IMR-90 (cell line): Measurements from ENCODE around the gene SLC9A9. TPM values are rescaled to one million over a fixed set of nuclear protein-coding genes. Genes with fewer than 3 reads are reported as not detected.

Experiments
- CHD1 ChIP-seq: IDR thresholded peaks from 2 replicates; pipeline ENCODE4 v1.6.1; 2012; ENCODE audit warnings: low read depth, low read length, improper control_type of control experiment
- ELK1 ChIP-seq: fragments of 150-350 bp; IDR thresholded peaks from 2 replicates; pipeline ENCODE4 v1.6.1; 2016; ENCODE audit warnings: low read depth, mild to moderate bottlenecking, low read length, moderate library complexity, borderline replicate concordance
- FOS ChIP-seq: fragments of 150-350 bp; IDR thresholded peaks from 2 replicates; pipeline ENCODE4 v1.6.1; 2016; ENCODE audit warnings: low read depth, low read length
- SMC3 ChIP-seq: fragments of 150-350 bp; IDR thresholded peaks from 2 replicates; pipeline ENCODE4 v1.6.1; 2016; ENCODE audit warnings: low read depth, mild to moderate bottlenecking, antibody characterized with exemption, low read length, moderate library complexity
- polyA plus RNA-seq, 3 experiments: library from polyadenylated mRNA; depleted of rRNA; stranded (reverse); fragments of >200 nt; gene quantifications; 2 replicates each; pipeline ENCODE4 v1.2.3, GENCODE V29; 2012; ENCODE audit warnings: low replicate concordance in 1 of 3
- total RNA-seq: library from RNA; depleted of rRNA; stranded (reverse); fragments of >200 nt; gene quantifications from 2 replicates; pipeline ENCODE4 v1.2.3, GENCODE V29; 2012

Gene SLC9A9
- total and polyA plus RNA-seq, 2 of the 4 experiments (the other 2 are of a cell fraction): 1.4 to 2.3 TPM

- no peak for TF ChIP-seq ELK1
- no peak for TF ChIP-seq CHD1
- TF ChIP-seq SMC3: no peak
- TF ChIP-seq FOS: no peak
Measured at GRCh38 chr3:143603774-143604173, 244.5 kb downstream of the SLC9A9 start (continued).
